Panc1 (cell line): ENCODE results near the gene PMFBP1.

Experiments
- POLR2AphosphoS5 ChIP-seq: IDR thresholded peaks from 2 replicates; pipeline ENCODE4 v1.6.1; 2012; ENCODE audit warnings: mild to moderate bottlenecking, low read depth, low read length, moderate library complexity
- REST ChIP-seq, 2 experiments: IDR thresholded peaks; 2 replicates each; pipeline ENCODE4 v1.6.1; 2011 to 2012; ENCODE audit warnings: low read depth in 2 of 2, control low read depth in 1 of 2, low read length in 1 of 2, mild to moderate bottlenecking in 1 of 2, moderate library complexity in 1 of 2; ENCODE audit not compliant: insufficient read depth in 1 of 2
- SIN3A ChIP-seq: IDR thresholded peaks from 2 replicates; pipeline ENCODE4 v1.6.1; 2012; ENCODE audit warnings: low read depth, mild to moderate bottlenecking, low read length, moderate library complexity, borderline replicate concordance; ENCODE audit not compliant: insufficient read depth
- TF ChIP-seq, protein P1 (sequence below): fragments of 450-650 bp; IDR thresholded peaks from 2 replicates; pipeline ENCODE4 v1.5.1; 2017; ENCODE audit warnings: mild to moderate bottlenecking

DNA sequence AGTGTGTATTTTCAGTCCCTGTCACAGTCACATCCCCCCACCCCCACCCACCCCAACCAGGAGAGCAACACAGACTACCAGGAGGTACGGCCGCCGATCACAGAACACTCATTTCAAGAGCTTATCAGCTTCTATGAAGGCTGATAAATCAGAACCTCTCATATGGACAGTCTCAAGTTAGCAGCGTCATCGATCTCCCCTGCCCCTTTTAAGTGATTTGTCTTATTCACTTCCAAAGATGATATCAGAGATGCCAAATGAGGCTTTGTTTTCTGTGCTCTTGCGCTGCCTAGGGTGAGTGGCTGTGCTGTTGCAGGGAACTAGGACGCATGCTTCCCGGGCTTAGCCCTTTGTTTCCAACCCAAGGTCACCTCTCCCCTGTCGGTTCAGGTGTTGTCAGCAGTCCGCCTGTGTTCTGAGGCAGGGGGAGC lies 26.8 kb upstream of the PMFBP1 start:
- TF ChIP-seq, protein P1, sequence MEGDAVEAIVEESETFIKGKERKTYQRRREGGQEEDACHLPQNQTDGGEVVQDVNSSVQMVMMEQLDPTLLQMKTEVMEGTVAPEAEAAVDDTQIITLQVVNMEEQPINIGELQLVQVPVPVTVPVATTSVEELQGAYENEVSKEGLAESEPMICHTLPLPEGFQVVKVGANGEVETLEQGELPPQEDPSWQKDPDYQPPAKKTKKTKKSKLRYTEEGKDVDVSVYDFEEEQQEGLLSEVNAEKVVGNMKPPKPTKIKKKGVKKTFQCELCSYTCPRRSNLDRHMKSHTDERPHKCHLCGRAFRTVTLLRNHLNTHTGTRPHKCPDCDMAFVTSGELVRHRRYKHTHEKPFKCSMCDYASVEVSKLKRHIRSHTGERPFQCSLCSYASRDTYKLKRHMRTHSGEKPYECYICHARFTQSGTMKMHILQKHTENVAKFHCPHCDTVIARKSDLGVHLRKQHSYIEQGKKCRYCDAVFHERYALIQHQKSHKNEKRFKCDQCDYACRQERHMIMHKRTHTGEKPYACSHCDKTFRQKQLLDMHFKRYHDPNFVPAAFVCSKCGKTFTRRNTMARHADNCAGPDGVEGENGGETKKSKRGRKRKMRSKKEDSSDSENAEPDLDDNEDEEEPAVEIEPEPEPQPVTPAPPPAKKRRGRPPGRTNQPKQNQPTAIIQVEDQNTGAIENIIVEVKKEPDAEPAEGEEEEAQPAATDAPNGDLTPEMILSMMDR, result no peak
- TF ChIP-seq SIN3A, result no peak
- no peak for TF ChIP-seq POLR2AphosphoS5
- TF ChIP-seq REST (IDR thresholded peaks at IDR 0.05; ENCODE audit: insufficient read depth in 1 of 2, low read depth in 2 of 2, low read length in 1 of 2), result no peak
